GM12878 (cell line): Measurements from ENCODE around the gene SLC6A3. TPM values are rescaled to one million over a fixed set of nuclear protein-coding genes. Genes with fewer than 3 reads are reported as not detected.

Experiments
- ATAC-seq: fragments of 200-7000 bp; cut with Tn5 transposase; 3 replicates; pipeline ENCODE4 v1.9.1; 2020; ENCODE audit warnings: mild to moderate bottlenecking, moderate library complexity
- BruUV-seq: library from RNA; stranded (reverse); fragments of 400-500 nt; replicated peaks from 2 replicates; lab custom pipeline; 2021; lab: Mats Ljungman, UMichigan
- CTCF ChIA-PET: fragments of 300-600 bp; sonication (Branson Sonifier 250); formaldehyde crosslinking; extraction: SDS; loops from one replicate; lab custom pipeline; 2021; ENCODE audit warnings: inconsistent platforms; lab: Yijun Ruan, JAX
- POLR2A ChIA-PET: fragments of 350-600 bp; formaldehyde crosslinking; extraction: SDS; loops from one replicate; lab custom pipeline; 2021; ENCODE audit warnings: inconsistent platforms; lab: Charles Lee
- RAD21 ChIA-PET: fragments of 300-600 bp; sonication (Branson Sonifier 250); formaldehyde crosslinking; loops from one replicate; lab custom pipeline; 2023; ENCODE audit warnings: antibody characterized with exemption; ENCODE audit not compliant: unreplicated experiment; lab: Charles Lee
- SMC1A ChIA-PET: fragments of 300-600 bp; sonication (Branson Sonifier 250); formaldehyde crosslinking; loops from one replicate; lab custom pipeline; 2023; ENCODE audit not compliant: unreplicated experiment, uncharacterized antibody; lab: Charles Lee
- DNase-seq: peaks from one replicate; pipeline ENCODE4 v3.0.0-alpha.2; 2011; ENCODE audit warnings: low read depth, low spot score
- FAIRE-seq: peaks from 3 replicates; lab custom pipeline; 2011; peaks lifted over from hg19 to GRCh38; lab: Jason Lieb, UNC
- H2AFZ ChIP-seq: 2 replicates; pipeline ENCODE4 v1.6.0; 2011; ENCODE audit warnings: low read depth, low read length, control low read depth; ENCODE audit not compliant: control insufficient read depth
- H3K27ac ChIP-seq: 2 replicates; pipeline ENCODE4 v1.5.1; 2011; ENCODE audit warnings: control low read depth; ENCODE audit not compliant: control insufficient read depth, insufficient read depth
- H3K27me3 ChIP-seq, 2 experiments: replicated peaks in 1 of 2; 2 replicates each; pipeline versions ENCODE4 v1.6.0 to v1.6.1; 2011; ENCODE audit warnings: low read length in 1 of 2; ENCODE audit not compliant: control insufficient read depth in 2 of 2, insufficient read depth in 2 of 2
- H3K36me3 ChIP-seq, 2 experiments: 2 replicates each; pipeline ENCODE4 v1.5.1; 2011; ENCODE audit warnings: low read length in 1 of 2; ENCODE audit not compliant: control insufficient read depth in 2 of 2, insufficient read depth in 2 of 2
- H3K4me1 ChIP-seq: 2 replicates; pipeline ENCODE4 v1.6.1; 2011; ENCODE audit warnings: mild to moderate bottlenecking, low read length, moderate library complexity, mixed read lengths; ENCODE audit not compliant: control insufficient read depth, insufficient read depth
- H3K4me2 ChIP-seq: 2 replicates; pipeline ENCODE4 v1.6.0; 2011; ENCODE audit warnings: control low read depth; ENCODE audit not compliant: control insufficient read depth, insufficient read depth
- H3K4me3 ChIP-seq: fragments of 200-600 bp; sonication (generic); 2 replicates; pipeline ENCODE4 v1.5.1; 2016
- H3K79me2 ChIP-seq: 2 replicates; pipeline ENCODE4 v1.6.0; 2011; ENCODE audit warnings: low read length; ENCODE audit not compliant: control insufficient read depth, insufficient read depth
- H3K9ac ChIP-seq: 2 replicates; pipeline ENCODE4 v1.8.0; 2011; ENCODE audit warnings: low read length, control low read depth, mixed read lengths; ENCODE audit not compliant: control insufficient read depth, insufficient read depth
- H3K9me3 ChIP-seq: replicated peaks from 3 replicates; pipeline ENCODE4 v1.5.1; 2011; ENCODE audit warnings: mild to moderate bottlenecking, low read length; ENCODE audit not compliant: control insufficient read depth, insufficient read depth
- H4K20me1 ChIP-seq: 2 replicates; pipeline ENCODE4 v1.6.0; 2011; ENCODE audit not compliant: control insufficient read depth, insufficient read depth
- BCL3 ChIP-seq: IDR thresholded peaks from 2 replicates; pipeline ENCODE4 v1.6.1; 2011; ENCODE audit warnings: borderline replicate concordance, low read depth, mild to moderate bottlenecking, moderate library complexity, low read length; ENCODE audit not compliant: insufficient read depth, poor library complexity, severe bottlenecking
- DPF2 ChIP-seq: fragments of 450-650 bp; IDR thresholded peaks from 2 replicates; pipeline ENCODE4 v1.6.1; 2017; ENCODE audit warnings: mild to moderate bottlenecking
- FOS ChIP-seq: IDR thresholded peaks from 3 replicates; pipeline ENCODE4 v1.6.1; 2011; ENCODE audit warnings: borderline replicate concordance; ENCODE audit not compliant: insufficient read length; ENCODE audit errors: extremely low read depth
- HDAC2 ChIP-seq: fragments of 200-600 bp; sonication (generic); IDR thresholded peaks from 2 replicates; pipeline ENCODE4 v1.6.1; 2017
- IKZF1 ChIP-seq: fragments of 450-650 bp; conservative IDR thresholded peaks from 2 replicates; pipeline ENCODE4 v1.6.1; 2017; ENCODE audit warnings: antibody characterized with exemption, mild to moderate bottlenecking
- JUNB ChIP-seq: IDR thresholded peaks from 2 replicates; pipeline ENCODE4 v1.6.1; 2016; ENCODE audit warnings: antibody characterized with exemption, mild to moderate bottlenecking
- MLLT1 ChIP-seq: fragments of 450-650 bp; IDR thresholded peaks from 2 replicates; pipeline ENCODE4 v1.6.1; 2016; ENCODE audit warnings: mild to moderate bottlenecking
- MXI1 ChIP-seq: fragments of 150-350 bp; IDR thresholded peaks from 2 replicates; pipeline ENCODE4 v1.6.1; 2011; ENCODE audit warnings: low read depth, mild to moderate bottlenecking, inconsistent platforms, low read length, improper control_type of control experiment
- NR2C2 ChIP-seq: IDR thresholded peaks from 2 replicates; pipeline ENCODE4 v1.6.1; 2011; ENCODE audit warnings: borderline replicate concordance, low read depth; ENCODE audit not compliant: control insufficient read depth, insufficient read length
- POLR2AphosphoS2 ChIP-seq: IDR thresholded peaks from 2 replicates; pipeline ENCODE4 v1.6.1; 2011; ENCODE audit warnings: low read depth, mild to moderate bottlenecking, low read length, improper control_type of control experiment, moderate library complexity
- RB1 ChIP-seq: fragments of 450-650 bp; formaldehyde crosslinking; IDR thresholded peaks from 2 replicates; pipeline ENCODE4 v1.6.1; 2017; ENCODE audit warnings: mild to moderate bottlenecking, borderline replicate concordance
- SRF ChIP-seq, 2 experiments: IDR thresholded peaks; 2 replicates each; pipeline ENCODE4 v1.6.1; 2011; ENCODE audit warnings: low read depth in 2 of 2, low read length in 2 of 2, mild to moderate bottlenecking in 1 of 2, moderate library complexity in 1 of 2
- STAT3 ChIP-seq: IDR thresholded peaks from 2 replicates; pipeline ENCODE4 v1.6.1; 2011; ENCODE audit warnings: low read depth, low read length, improper control_type of control experiment
- TAF1 ChIP-seq: IDR thresholded peaks from 2 replicates; pipeline ENCODE4 v1.6.1; 2011; ENCODE audit warnings: mild to moderate bottlenecking, low read depth, low read length, borderline replicate concordance
- TCF3 ChIP-seq: IDR thresholded peaks from 2 replicates; pipeline ENCODE4 v1.6.1; 2012; ENCODE audit warnings: low read depth, mild to moderate bottlenecking, low read length, borderline replicate concordance; ENCODE audit not compliant: insufficient read depth
- ZBTB4 ChIP-seq: fragments of 450-650 bp; formaldehyde crosslinking; IDR thresholded peaks from 2 replicates; pipeline ENCODE4 v1.4.0; 2022; ENCODE audit warnings: mild to moderate bottlenecking, moderate library complexity
- WGBS: methylation state at CpG from one replicate; pipeline ENCODE4 v1.1.6; 2016; ENCODE audit warnings: low lambda C conversion rate; ENCODE audit not compliant: insufficient replicate concordance, insufficient coverage; ENCODE audit errors: missing lambda C conversion rate; 5-methylcytosine and 5-hydroxymethylcytosine counted together
- in situ Hi-C: fragments of 300-500 bp; cut with MboI; formaldehyde crosslinking; loops from 9 replicates; pipeline ENCODE4 v1.14.3; 2018; ENCODE audit warnings: mixed read lengths
- intact Hi-C: fragments of 100-400 bp; cut with micrococcal nuclease; formaldehyde crosslinking; loops from one replicate; pipeline ENCODE4 v1.14.2; 2022; ENCODE audit not compliant: unreplicated experiment
- polyA plus RNA-seq, 11 experiments: library from polyadenylated mRNA; depleted of rRNA in 4 of 11; unstranded in 6 of 11; stranded (reverse) in 5 of 11; fragments of >200 nt; fragmentation: Nextera tagmentation in 4 of 11; fragmentation: Illumina TruSeq in 1 of 11; extraction: Ambion mirVana in 4 of 11; extraction: Trizol in 1 of 11; gene quantifications; 1 replicate in 1 of 11; 2 replicates in 10 of 11; pipeline versions ENCODE4 v1.2.1 to v1.2.3, GENCODE V29; 2011 to 2016; ENCODE audit warnings: inconsistent platforms in 2 of 11, missing spikeins in 2 of 11, low read depth in 1 of 11
- total RNA-seq, 4 experiments: library from RNA; depleted of rRNA in 3 of 4; stranded (reverse); fragments of >200 nt in 3 of 4; fragmentation: Illumina TruSeq in 1 of 4; extraction: Trizol in 1 of 4; gene quantifications; 2 replicates each; pipeline versions ENCODE4 v1.2.1 to v1.2.3, GENCODE V29; 2013 to 2021

SLC6A3 gene
- total and polyA plus RNA-seq, 10 of the 15 experiments (the other 5 are each of a cell fraction or from before 2014, with no cell fraction given) = 0.01 TPM; not detected in 9

GRCh38 chr5:1490376-1490775 lies 45.1 kb upstream of the SLC6A3 start:
- 4% methylated on average over 12 of the region's 12 CpGs for WGBS
- Histone ChIP-seq H3K9ac (peak overlapping the region; percentile 90), H3K27me3 (no peaks in the 10 kb centered on the region), H3K36me3 (peaks cover 21 to 35% of the 10 kb centered on the region in 2 experiments), H2AFZ (no peak overlapping the region), H4K20me1 (no peaks in the 10 kb centered on the region), H3K4me3 (peak overlapping the region; percentile 75), H3K9me3 (no peaks in the 10 kb centered on the region), H3K4me1 (peaks cover 83% of the 10 kb centered on the region), H3K4me2 (peak overlapping the region; percentile 95), H3K27ac (peak overlapping the region; percentile 98), H3K79me2 (peaks cover 87% of the 10 kb centered on the region)
- RAD21 ChIA-PET = interaction anchor here (0.7 to 4.3 kb wide), 6 partner anchors 8 to 110 kb away, joined by 3 to 36 read pairs (median 10); no protein-coding TSS in a partner anchor
- in situ Hi-C loops = no loop called here
- DNase-seq = no peak
- ATAC-seq = peak; percentile 8
- BruUV-seq = no TSS peak
- FAIRE-seq = no peak
- intact Hi-C loops = loop anchor here (10.0 kb wide), 1 partner anchor 146 kb away; the partner anchor contains the start of gene CLPTM1L
- POLR2A ChIA-PET = interaction anchor here (0.8 to 10.2 kb wide), 6 partner anchors 7 to 357 kb away, joined by 3 to 108 read pairs (median 14); partner anchors contain the start of gene LPCAT1
- CTCF ChIA-PET = interaction anchor here (1.3 to 4.5 kb wide), 5 partner anchors 9 to 153 kb away, joined by 4 to 43 read pairs (median 13); no protein-coding TSS in a partner anchor
- SMC1A ChIA-PET = interaction anchor here (1.3 to 9.4 kb wide), 4 partner anchors 7 to 32 kb away, joined by 5 to 93 read pairs (median 38); no protein-coding TSS in a partner anchor
- TF ChIP-seq IKZF1 (peak; percentile 42; the same call in 1 of the 2 replicates), HDAC2 (no peak), ZBTB4 (CRISPR knock-in tag) (no peak), TCF3 (no peak), JUNB (no peak), DPF2 (peak; percentile 50; the same call in 1 of the 2 replicates), NR2C2 (no peak), MXI1 (no peak), STAT3 (no peak), POLR2AphosphoS2 (peak; percentile 76), RB1 (no peak), TAF1 (0 out of 2 replicates have a peak, but pooled peaks have one; percentile 29), MLLT1 (peak; percentile 39; the same call in 1 of the 2 replicates), SRF (IDR thresholded peaks at IDR 0.05; ENCODE audit: low read depth in 2 of 2, low read length in 2 of 2) (no peak), BCL3 (no peak), FOS (no peak)
